HUES48 (cell line): ENCODE measurements around the gene SMTN.
"Not testable (repeated sequence)": the region's sequence is repeated elsewhere in the genome, so short reads cannot be mapped to it uniquely, and the experiment has no call there.

Source experiments
- H3K27ac ChIP-seq: one replicate; pipeline ENCODE4 v1.7.0; 2013; ENCODE audit warnings: low read depth, low read length, inconsistent platforms
- H3K27me3 ChIP-seq: 2 replicates; pipeline ENCODE4 v1.6.1; 2013; ENCODE audit warnings: mild to moderate bottlenecking, low read length; ENCODE audit not compliant: control insufficient read depth, insufficient read depth
- H3K36me3 ChIP-seq: 2 replicates; pipeline ENCODE4 v1.6.1; 2013; ENCODE audit warnings: low read length; ENCODE audit not compliant: control insufficient read depth, insufficient read depth
- H3K4me1 ChIP-seq: 2 replicates; pipeline ENCODE4 v1.6.1; 2013; ENCODE audit warnings: mild to moderate bottlenecking, low read length; ENCODE audit not compliant: control insufficient read depth, insufficient read depth
- H3K4me3 ChIP-seq: 2 replicates; pipeline ENCODE4 v1.5.1; 2013; ENCODE audit warnings: mild to moderate bottlenecking, low read depth, low read length
- H3K9ac ChIP-seq: 2 replicates; pipeline ENCODE4 v1.6.1; 2013; ENCODE audit warnings: mild to moderate bottlenecking, low read depth, low read length, moderate library complexity
- H3K9me3 ChIP-seq: 2 replicates; pipeline ENCODE4 v1.6.1; 2013; ENCODE audit warnings: low read length; ENCODE audit not compliant: control insufficient read depth, insufficient read depth

Gene SMTN

DNA sequence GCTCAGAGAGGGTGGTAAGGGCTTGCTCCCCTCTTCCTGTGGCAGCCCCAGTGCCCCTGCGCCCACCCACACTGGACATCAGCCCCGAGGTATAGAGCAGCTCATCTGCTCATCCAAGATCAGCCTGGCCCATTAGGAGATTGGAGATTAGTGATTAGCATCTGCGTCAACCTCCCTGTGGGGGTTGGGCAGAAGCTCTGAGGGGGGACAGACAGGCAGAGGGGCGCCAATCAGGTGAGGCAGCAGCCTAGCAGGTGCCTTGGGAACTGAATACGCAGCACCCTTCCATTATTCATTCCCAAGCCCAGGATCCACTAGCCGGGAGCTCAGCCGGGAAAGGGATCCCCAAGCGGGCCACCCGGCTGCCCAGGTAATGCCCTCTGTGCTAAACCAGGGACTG is 11.0 kb downstream of the SMTN start:
- peaks cover 5% of the 10 kb centered on the region; the same call in 1 of the 2 replicates for H3K4me1 ChIP-seq
- H3K36me3 ChIP-seq: peaks cover 5% of the 10 kb centered on the region
- no peak overlapping the region for H3K9ac ChIP-seq
- H3K9me3 ChIP-seq: no peaks in the 10 kb centered on the region
- H3K4me3 ChIP-seq: no peak overlapping the region
- no peak overlapping the region for H3K27ac ChIP-seq
- no peaks in the 10 kb centered on the region for H3K27me3 ChIP-seq

DNA sequence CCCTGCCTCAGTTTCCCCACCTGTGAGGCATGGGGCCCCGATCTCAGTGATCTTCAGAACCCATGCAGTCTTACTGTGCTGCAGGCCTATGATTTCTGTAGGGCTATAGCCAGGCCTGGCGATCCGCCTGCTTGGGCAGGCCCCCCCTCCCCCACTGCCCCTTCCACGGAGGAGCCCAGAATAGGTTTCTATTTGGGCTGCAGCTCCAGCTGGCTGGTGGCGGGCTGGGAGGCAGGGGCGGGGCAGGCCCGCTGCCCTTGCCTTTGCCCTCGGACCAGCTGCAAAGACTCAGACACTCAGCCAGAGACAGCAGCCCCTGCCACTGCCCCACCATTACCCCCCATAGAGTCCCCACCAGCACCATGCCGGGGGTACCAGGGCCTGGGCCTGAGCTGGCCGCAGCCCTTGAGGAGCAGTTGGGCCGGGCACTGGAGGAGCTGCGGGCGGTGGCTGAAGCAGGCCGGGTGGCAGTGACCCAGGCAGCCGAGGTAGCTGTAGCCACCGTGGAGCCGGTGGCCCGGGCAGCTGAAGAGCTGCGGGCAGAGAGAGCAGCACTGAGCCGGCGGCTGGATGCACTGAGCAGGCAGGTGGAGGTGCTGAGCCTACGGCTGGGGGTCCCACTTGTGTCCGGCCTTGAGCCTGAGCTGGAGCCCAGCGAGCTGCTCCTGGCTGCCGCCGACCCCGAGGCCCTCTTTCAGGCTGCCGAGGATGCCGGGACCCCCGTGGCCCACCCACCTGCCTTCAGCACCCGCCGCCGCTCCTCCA is 12.2 kb downstream of the SMTN start:
- no peak overlapping the region for H3K27ac ChIP-seq

GRCh38 chr22:31094021-31094551 is 13.0 kb downstream of the SMTN start:
- Histone ChIP-seq H3K9ac (no peak overlapping the region), H3K4me1 (peaks cover 8% of the 10 kb centered on the region; the same call in 1 of the 2 replicates), H3K4me3 (no peak overlapping the region), H3K36me3 (peaks cover 5% of the 10 kb centered on the region), H3K27ac (no peak overlapping the region), H3K27me3 (no peaks in the 10 kb centered on the region), H3K9me3 (no peaks in the 10 kb centered on the region)

More for the DNA sequence above, 12.2 kb downstream of the SMTN start:
- Histone ChIP-seq H3K9ac (no peak overlapping the region), H3K27me3 (no peaks in the 10 kb centered on the region), H3K36me3 (peaks cover 5% of the 10 kb centered on the region), H3K4me1 (peaks cover 8% of the 10 kb centered on the region; the same call in 1 of the 2 replicates), H3K4me3 (no peak overlapping the region), H3K9me3 (no peaks in the 10 kb centered on the region)

- H3K4me1 ChIP-seq: peaks cover 8% of the 10 kb centered on the region; the same call in 1 of the 2 replicates
- no peaks in the 10 kb centered on the region for H3K27me3 ChIP-seq
- no peak overlapping the region for H3K27ac ChIP-seq
- no peak overlapping the region for H3K9ac ChIP-seq
- H3K9me3 ChIP-seq: no peaks in the 10 kb centered on the region
- H3K4me3 ChIP-seq: no peak overlapping the region
- H3K36me3 ChIP-seq: peaks cover 5% of the 10 kb centered on the region
Measured at GRCh38 chr22:31094741-31095140, 13.6 kb downstream of the SMTN start.

GRCh38 chr22:31095637-31096249 is 14.6 kb downstream of the SMTN start:
- H3K36me3 ChIP-seq: peaks cover 5% of the 10 kb centered on the region

GRCh38 chr22:31096657-31097279 is 15.7 kb downstream of the SMTN start:
- no peak overlapping the region for H3K9ac ChIP-seq
- H3K27me3 ChIP-seq: no peaks in the 10 kb centered on the region
- no peaks in the 10 kb centered on the region for H3K9me3 ChIP-seq
- no peak overlapping the region for H3K27ac ChIP-seq
- H3K4me3 ChIP-seq: no peak overlapping the region
- H3K4me1 ChIP-seq: peaks cover 6% of the 10 kb centered on the region; the same call in 1 of the 2 replicates
- peaks cover 2% of the 10 kb centered on the region for H3K36me3 ChIP-seq

More at GRCh38 chr22:31095637-31096249, 14.6 kb downstream of the SMTN start:
- H3K27ac ChIP-seq: no peak overlapping the region
- H3K27me3 ChIP-seq: no peaks in the 10 kb centered on the region
- H3K9me3 ChIP-seq: no peaks in the 10 kb centered on the region
- no peak overlapping the region for H3K9ac ChIP-seq
- H3K4me1 ChIP-seq: peaks cover 7% of the 10 kb centered on the region; the same call in 1 of the 2 replicates
- H3K4me3 ChIP-seq: no peak overlapping the region

DNA sequence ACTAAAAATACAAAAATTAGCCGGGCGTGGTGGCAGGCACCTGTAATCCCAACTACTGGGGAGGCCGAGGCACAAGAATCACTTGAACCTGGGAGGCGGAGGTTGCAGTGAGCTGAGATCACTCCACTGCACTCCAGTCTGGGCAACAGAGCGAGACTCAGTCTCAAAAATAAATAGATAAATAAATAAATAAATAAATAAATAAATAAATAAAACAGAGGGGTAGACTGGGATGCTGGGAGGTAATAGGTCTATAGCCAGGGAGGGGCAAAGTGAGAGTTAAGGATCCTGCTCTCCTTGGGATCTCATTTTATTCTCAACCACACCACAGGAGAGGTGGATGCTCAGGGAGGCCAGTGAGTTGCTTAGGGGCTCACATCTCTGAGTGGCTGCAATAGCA is 16.4 kb downstream of the SMTN start:
- not testable (repeated sequence) for H3K9ac ChIP-seq, H3K9me3 ChIP-seq, H3K27me3 ChIP-seq, H3K4me1 ChIP-seq, H3K27ac ChIP-seq, H3K36me3 ChIP-seq, H3K4me3 ChIP-seq

GRCh38 chr22:31097941-31098631 is 17.0 kb downstream of the SMTN start:
- Histone ChIP-seq H3K27ac (no peak overlapping the region), H3K4me3 (peak overlapping the region; percentile 3; the same call in 1 of the 2 replicates)

DNA sequence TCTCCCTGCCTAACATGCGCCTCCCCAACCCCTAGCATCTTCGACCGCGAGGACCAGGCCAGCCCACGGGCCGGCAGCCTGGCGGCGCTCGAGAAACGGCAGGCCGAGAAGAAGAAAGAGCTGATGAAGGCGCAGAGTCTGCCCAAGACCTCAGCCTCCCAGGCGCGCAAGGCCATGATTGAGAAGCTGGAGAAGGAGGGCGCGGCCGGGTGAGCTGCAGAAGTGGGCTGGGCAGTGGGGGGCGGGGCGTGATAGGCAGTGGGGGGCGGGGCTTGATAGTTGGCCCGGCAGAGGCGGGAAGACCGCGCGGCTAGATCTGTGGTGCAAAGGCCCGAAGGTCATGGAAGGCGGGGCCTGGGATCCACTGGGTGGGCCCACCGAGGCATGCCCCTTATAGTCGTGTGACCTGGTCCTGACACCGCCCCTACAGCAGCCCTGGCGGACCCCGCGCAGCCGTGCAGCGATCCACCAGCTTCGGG is 17.6 kb downstream of the SMTN start:
- Histone ChIP-seq H3K36me3 (no peaks in the 10 kb centered on the region), H3K4me1 (peaks cover 6% of the 10 kb centered on the region; the same call in 1 of the 2 replicates), H3K9ac (no peak overlapping the region), H3K9me3 (no peaks in the 10 kb centered on the region), H3K27ac (no peak overlapping the region), H3K4me3 (peak overlapping the region; percentile 3; the same call in 1 of the 2 replicates), H3K27me3 (no peaks in the 10 kb centered on the region)

More at GRCh38 chr22:31097941-31098631, 17.0 kb downstream of the SMTN start:
- no peak overlapping the region for H3K9ac ChIP-seq
- H3K36me3 ChIP-seq: no peaks in the 10 kb centered on the region
- no peaks in the 10 kb centered on the region for H3K27me3 ChIP-seq
- H3K9me3 ChIP-seq: no peaks in the 10 kb centered on the region
- peaks cover 6% of the 10 kb centered on the region; the same call in 1 of the 2 replicates for H3K4me1 ChIP-seq

GRCh38 chr22:31099386-31099785 is 18.3 kb downstream of the SMTN start:
- Histone ChIP-seq H3K27ac (no peak overlapping the region), H3K9ac (no peak overlapping the region), H3K36me3 (no peaks in the 10 kb centered on the region), H3K4me3 (no peak overlapping the region), H3K27me3 (no peaks in the 10 kb centered on the region), H3K9me3 (no peaks in the 10 kb centered on the region), H3K4me1 (peaks cover 6% of the 10 kb centered on the region; the same call in 1 of the 2 replicates)
